NB4 (cell line): ENCODE data around the gene COL26A1.

Experiments
- DNase-seq: peaks from one replicate; pipeline ENCODE4 v3.0.0; 2010; ENCODE audit warnings: low read depth
- H3K4me3 ChIP-seq: one replicate; pipeline ENCODE4 v1.5.1; 2011; ENCODE audit warnings: mild to moderate bottlenecking, low read depth, low read length, moderate library complexity
- MAX ChIP-seq: IDR thresholded peaks from 2 replicates; pipeline ENCODE4 v1.6.1; 2011; ENCODE audit warnings: low read depth, low read length
- MYC ChIP-seq: IDR thresholded peaks from 2 replicates; pipeline ENCODE4 v1.6.1; 2011; ENCODE audit warnings: low read depth, low read length
- POLR2A ChIP-seq: IDR thresholded peaks from 2 replicates; pipeline ENCODE4 v1.6.1; 2011; ENCODE audit warnings: mild to moderate bottlenecking; ENCODE audit not compliant: insufficient read length; ENCODE audit errors: extremely low read depth
- TF ChIP-seq, protein P1 (sequence below): IDR thresholded peaks from one replicate; pipeline ENCODE4 v1.5.1; 2012; ENCODE audit warnings: low read depth, low read length

COL26A1 gene

DNA sequence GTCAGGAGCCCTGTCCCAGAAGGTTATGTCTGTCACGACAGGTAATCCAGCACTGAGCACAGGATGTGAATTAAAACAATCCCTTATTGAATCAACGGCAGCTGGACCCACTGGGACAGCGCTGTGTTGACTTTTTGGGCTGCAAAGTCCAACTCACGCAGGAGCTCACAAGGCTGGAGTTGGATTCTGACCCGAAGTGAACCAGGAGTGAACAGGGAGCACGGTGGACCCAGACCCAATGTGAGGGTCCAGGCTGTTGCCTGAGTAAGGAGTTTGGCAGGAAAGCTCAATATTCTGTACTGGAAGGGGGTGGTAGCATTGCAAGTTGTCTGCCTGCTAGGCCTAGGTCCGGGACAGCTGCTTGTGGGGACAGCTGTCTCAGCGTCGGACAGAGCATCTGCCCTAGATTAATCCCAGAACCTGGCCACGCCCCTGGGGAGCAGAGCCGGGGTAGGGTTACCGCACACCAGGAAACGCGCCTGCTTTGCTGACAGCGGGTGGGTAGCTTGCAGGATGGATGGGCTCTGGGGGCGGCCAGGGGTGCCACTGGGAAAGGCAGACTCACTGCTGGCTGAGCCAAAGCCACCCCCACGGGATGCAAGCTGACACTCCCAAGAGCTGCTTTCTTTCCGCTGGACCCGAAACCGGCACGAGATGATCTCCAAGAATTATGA lies 24.0 kb downstream of the COL26A1 start:
- H3K4me3 ChIP-seq, result no peak overlapping the region
- no peak for TF ChIP-seq POLR2A
- no peak for TF ChIP-seq MAX
- TF ChIP-seq, protein P1, sequence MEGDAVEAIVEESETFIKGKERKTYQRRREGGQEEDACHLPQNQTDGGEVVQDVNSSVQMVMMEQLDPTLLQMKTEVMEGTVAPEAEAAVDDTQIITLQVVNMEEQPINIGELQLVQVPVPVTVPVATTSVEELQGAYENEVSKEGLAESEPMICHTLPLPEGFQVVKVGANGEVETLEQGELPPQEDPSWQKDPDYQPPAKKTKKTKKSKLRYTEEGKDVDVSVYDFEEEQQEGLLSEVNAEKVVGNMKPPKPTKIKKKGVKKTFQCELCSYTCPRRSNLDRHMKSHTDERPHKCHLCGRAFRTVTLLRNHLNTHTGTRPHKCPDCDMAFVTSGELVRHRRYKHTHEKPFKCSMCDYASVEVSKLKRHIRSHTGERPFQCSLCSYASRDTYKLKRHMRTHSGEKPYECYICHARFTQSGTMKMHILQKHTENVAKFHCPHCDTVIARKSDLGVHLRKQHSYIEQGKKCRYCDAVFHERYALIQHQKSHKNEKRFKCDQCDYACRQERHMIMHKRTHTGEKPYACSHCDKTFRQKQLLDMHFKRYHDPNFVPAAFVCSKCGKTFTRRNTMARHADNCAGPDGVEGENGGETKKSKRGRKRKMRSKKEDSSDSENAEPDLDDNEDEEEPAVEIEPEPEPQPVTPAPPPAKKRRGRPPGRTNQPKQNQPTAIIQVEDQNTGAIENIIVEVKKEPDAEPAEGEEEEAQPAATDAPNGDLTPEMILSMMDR, result no peak
- no peak for TF ChIP-seq MYC
- DNase-seq, result peak; percentile 56

DNA sequence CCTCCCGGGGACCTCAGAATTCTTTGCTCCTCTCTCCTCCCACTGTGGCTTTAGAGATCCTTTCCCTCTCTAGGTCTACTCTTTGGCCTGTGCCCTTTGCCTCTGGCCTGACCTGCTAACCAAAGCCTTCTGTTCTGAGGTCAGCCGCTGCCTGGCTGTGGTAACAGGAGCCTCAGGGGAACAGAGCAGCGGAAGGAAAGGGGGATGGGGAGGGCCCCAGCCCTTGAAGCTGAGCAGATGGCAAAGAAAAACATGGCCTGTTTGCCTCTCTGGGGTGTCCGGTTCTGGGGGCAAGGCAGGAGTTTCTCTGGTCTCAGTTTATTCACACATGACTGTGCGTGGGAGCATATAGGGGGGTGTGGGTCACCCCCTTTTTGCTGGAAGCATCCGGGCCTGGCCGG lies 28.2 kb downstream of the COL26A1 start:
- TF ChIP-seq MYC (peak; percentile 93), POLR2A (no peak), MAX (peak; percentile 85)
- TF ChIP-seq, protein P1, result no peak
- peak; percentile 92 for DNase-seq
- H3K4me3 ChIP-seq, result no peak overlapping the region

GRCh38 chr7:101391991-101392390 lies 29.3 kb downstream of the COL26A1 start:
- H3K4me3 ChIP-seq, result no peak overlapping the region
- no peak for TF ChIP-seq POLR2A
- TF ChIP-seq MAX, result no peak
- TF ChIP-seq, protein P1, result no peak
- no peak for TF ChIP-seq MYC
- no peak for DNase-seq

DNA sequence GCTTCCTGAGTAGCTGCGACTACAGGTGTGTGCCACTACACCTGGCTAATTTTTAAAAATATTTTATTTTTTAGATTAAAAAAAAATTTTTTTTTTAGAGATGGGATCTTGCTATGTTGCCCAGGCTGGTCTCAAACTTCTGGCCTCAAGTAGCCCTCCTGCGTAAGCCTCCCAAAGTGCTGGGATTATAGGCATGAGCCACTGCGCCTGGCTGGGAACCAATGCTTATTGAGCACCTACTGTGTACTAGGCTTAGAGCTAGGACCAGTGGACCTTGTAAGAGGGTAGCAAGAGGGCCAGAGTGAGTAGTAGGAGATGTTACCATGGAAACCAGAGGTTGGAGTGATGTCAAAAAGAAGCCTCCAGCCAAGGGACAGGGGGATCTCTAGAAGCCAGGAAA lies 31.2 kb downstream of the COL26A1 start:
- DNase-seq, result no peak
- H3K4me3 ChIP-seq, result no peak overlapping the region
- TF ChIP-seq, protein P1, result no peak
- TF ChIP-seq POLR2A (no peak), MAX (no peak), MYC (no peak)

DNA sequence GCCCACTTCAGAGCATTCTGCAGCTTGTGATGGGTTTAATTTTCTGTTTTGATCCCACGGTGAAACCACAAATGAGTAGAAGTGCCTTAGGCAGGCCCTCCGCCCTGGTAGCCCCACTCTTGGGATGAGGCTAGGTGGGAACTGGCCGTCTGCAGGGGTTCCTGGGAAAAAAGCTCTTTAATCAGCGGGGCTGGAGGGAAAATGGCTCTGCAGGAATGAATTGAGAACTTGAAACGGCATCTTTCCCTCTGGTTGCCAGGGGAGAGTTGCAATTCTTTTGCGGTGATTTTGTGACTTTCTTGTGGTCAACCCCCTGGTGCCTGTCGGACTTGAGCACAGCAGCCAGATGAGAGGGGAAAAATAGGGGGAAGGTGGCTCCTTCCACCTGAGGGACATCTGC lies 32.7 kb downstream of the COL26A1 start:
- TF ChIP-seq, protein P1, result no peak
- TF ChIP-seq MAX (no peak), MYC (no peak), POLR2A (no peak)
- H3K4me3 ChIP-seq, result no peak overlapping the region
- peak; percentile 58 for DNase-seq
